ENCODE results near the gene CHRND. TPM values are rescaled to one million over a fixed set of nuclear protein-coding genes. Genes with fewer than 3 reads are reported as not detected.
"Not testable (repeated sequence)": the region's sequence is repeated elsewhere in the genome, so short reads cannot be mapped to it uniquely, and the experiment has no call there.

Gene CHRND
- total and polyA plus RNA-seq, 2 donors = 1.3 TPM; not detected in 1

DNA sequence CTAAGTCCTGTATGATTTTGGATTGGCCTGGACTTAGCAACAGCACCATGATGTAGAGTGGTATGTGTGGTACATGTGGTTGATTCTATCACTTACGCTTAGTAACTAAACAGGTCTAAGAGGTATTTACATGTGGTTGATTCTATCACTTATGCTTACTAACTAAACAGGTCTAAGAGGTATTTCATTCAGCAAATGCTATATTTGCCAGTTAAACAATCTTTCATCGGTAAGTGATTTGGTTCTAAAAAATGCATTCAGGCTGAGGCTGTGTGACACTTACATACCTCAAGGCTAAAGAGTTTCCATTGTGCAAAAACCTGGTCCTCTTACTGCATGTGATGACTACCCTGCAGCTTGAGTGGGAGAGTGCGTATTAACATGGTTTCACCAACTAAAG, 37.6 kb downstream of the CHRND start:
- H3K4me1 ChIP-seq (ENCODE audit: insufficient read depth) = no peaks in the 10 kb centered on the region
- DNase-seq (ENCODE audit: extremely low spot score) = no peak
- 50% methylated on average over 3 of the region's 3 CpGs for WGBS
- H3K27ac ChIP-seq (ENCODE audit: low read depth) = no peak overlapping the region
- peaks cover 3% of the 10 kb centered on the region for H3K36me3 ChIP-seq (ENCODE audit: insufficient read depth)
- no peak overlapping the region for H3K4me3 ChIP-seq (ENCODE audit: low read depth, low read length)

DNA sequence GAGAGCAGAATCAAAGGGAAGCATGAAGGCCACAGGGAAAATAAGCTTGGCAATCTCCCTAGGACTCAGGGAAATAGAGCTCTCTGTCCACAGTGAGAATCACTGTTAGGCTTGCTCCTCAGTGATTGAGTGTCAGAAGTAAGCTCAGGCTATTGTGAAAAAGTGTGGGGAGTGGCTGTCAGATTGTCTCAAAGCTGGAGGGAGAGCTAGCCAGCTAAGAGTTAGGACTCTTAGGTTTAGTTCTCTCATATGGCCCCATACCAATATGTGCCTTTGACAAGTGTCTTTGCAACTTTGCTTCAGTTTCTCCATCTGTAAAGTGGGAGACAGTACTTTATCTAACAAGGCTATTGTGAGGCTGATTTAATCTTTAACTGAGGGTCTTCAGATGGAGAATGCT, 41.8 kb downstream of the CHRND start:
- no peak for DNase-seq (ENCODE audit: extremely low spot score)
- Histone ChIP-seq H3K4me1 (ENCODE audit: insufficient read depth) (no peaks in the 10 kb centered on the region), H3K4me3 (ENCODE audit: low read depth, low read length) (no peak overlapping the region), H3K27ac (ENCODE audit: low read depth) (no peak overlapping the region), H3K36me3 (ENCODE audit: insufficient read depth) (peaks cover 2% of the 10 kb centered on the region)

DNA sequence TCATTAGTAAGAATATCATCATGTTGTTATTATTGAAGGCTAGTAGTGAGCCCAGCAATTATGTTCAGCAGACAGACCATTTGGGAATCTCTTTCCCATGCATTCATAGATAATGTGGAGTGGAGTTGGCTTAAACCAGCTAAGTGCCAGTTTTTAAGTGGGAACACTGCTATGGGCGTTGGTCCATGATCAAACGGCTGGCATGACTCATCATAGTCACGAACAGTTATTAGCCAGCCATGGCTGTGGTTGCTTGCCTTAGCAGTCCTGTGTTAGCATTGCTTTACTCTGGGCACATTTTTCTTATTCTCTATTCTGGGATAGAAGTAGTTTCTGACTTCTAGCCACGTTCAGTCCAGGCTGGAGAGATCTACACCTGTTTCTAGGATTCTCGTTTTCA, 42.2 kb downstream of the CHRND start:
- H3K27ac ChIP-seq (ENCODE audit: low read depth) = no peak overlapping the region
- DNase-seq (ENCODE audit: extremely low spot score) = no peak
- H3K36me3 ChIP-seq (ENCODE audit: insufficient read depth) = peaks cover 2% of the 10 kb centered on the region
- H3K4me1 ChIP-seq (ENCODE audit: insufficient read depth) = no peaks in the 10 kb centered on the region
- WGBS = 76% methylated on average over 5 of the region's 5 CpGs
- H3K4me3 ChIP-seq (ENCODE audit: low read depth, low read length) = no peak overlapping the region

DNA sequence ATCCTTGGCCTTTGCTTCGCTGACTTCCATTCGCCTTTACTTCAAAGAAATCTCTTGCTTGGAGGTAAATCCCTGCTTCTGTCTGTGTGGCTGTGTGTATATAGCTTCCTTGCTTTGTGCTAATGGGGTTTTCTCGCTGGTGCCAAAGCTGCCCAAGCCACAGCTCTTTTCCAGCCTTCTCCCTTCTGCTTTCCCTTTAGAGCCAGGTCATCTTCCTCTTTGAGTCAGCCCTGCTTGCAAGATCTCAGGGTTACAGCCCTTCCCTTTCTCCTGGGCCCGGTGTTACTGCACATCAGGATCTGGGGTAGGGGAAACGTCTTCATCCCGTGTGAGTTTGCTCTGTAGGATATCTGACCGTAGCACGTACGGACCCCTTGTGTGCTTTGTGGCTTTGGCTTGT, 43.6 kb downstream of the CHRND start:
- peaks cover 2% of the 10 kb centered on the region for H3K36me3 ChIP-seq (ENCODE audit: insufficient read depth)
- 95% methylated on average over 9 of the region's 9 CpGs for WGBS
- no peaks in the 10 kb centered on the region for H3K4me1 ChIP-seq (ENCODE audit: insufficient read depth)

DNA sequence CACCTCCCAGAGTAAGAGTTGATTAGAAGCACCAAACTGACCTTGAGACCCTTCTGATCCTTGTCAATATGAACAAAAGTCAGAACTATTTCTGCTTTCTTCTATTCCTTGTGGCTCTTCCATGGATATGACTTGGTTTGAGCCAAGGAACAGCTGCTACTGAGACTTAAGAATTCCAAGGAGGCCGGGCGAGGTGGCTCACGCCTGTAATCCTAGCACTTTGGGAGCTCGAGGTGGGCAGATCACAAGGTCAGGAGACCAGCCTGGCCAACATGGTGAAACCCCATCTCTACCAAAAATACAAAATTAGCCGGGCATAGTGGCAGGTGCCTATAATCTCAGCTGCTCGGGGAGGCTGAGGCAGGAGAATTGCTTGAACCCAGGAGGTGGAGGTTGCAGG, 44.5 kb downstream of the CHRND start:
- H3K4me3 ChIP-seq (ENCODE audit: low read depth, low read length); DNase-seq (ENCODE audit: extremely low spot score); H3K4me1 ChIP-seq (ENCODE audit: insufficient read depth); H3K27ac ChIP-seq (ENCODE audit: low read depth); H3K36me3 ChIP-seq (ENCODE audit: insufficient read depth): not testable (repeated sequence)
- WGBS = 94% methylated on average over 6 of the region's 6 CpGs

More for the DNA sequence above, 43.6 kb downstream of the CHRND start:
- no peak for DNase-seq (ENCODE audit: extremely low spot score)
- H3K4me3 ChIP-seq (ENCODE audit: low read depth, low read length) = no peak overlapping the region
- no peak overlapping the region for H3K27ac ChIP-seq (ENCODE audit: low read depth)

DNA sequence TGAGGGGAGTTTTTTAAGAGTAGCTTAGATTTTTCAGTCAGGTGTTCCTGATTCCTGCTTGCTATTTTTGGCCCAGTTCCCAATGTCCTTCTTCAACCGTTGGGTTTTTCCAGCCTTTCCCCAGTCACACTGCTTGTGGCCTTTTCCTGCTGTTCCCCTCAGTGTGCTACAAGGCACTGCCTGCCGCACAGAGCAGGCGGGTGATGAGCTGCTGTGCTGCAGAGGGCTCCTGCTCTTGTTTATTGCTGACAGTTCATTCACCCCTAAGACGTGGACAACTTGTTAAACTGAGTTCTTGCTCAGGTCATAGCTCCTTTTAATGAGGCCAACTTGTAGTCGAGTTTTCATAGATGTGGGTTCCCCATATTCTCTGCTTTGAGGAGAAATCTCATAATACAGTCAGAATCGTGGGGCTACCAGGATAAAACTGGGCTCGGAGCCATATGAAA, 45.1 kb downstream of the CHRND start:
- 67% methylated on average over 7 of the region's 7 CpGs for WGBS
- DNase-seq (ENCODE audit: extremely low spot score) = no peak
- Histone ChIP-seq H3K4me1 (ENCODE audit: insufficient read depth) (no peaks in the 10 kb centered on the region), H3K36me3 (ENCODE audit: insufficient read depth) (peaks cover 2% of the 10 kb centered on the region), H3K4me3 (ENCODE audit: low read depth, low read length) (no peak overlapping the region), H3K27ac (ENCODE audit: low read depth) (no peak overlapping the region)

DNA sequence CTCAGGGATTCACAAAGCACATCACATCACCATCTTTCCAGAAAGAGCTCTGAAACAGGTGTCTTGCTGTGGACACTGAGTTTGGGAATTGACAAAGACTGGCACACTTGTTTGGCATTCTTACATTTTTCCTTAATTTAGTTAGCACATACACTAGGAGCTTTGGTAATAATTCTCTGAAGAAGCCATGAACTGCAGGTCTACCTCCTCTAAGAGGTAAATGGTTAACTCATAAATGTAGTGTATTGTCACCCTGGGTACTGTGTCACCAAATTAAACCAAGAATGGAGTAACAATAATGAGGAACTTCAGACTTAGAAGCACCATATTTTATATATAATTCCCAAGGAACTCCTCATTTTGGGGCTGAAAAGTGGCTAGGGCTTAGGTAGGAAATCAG, 47.1 kb downstream of the CHRND start:
- no peak for DNase-seq (ENCODE audit: extremely low spot score)
- Histone ChIP-seq H3K4me3 (ENCODE audit: low read depth, low read length) (no peak overlapping the region), H3K4me1 (ENCODE audit: insufficient read depth) (no peaks in the 10 kb centered on the region), H3K36me3 (ENCODE audit: insufficient read depth) (peaks cover 2% of the 10 kb centered on the region), H3K27ac (ENCODE audit: low read depth) (no peak overlapping the region)

DNA sequence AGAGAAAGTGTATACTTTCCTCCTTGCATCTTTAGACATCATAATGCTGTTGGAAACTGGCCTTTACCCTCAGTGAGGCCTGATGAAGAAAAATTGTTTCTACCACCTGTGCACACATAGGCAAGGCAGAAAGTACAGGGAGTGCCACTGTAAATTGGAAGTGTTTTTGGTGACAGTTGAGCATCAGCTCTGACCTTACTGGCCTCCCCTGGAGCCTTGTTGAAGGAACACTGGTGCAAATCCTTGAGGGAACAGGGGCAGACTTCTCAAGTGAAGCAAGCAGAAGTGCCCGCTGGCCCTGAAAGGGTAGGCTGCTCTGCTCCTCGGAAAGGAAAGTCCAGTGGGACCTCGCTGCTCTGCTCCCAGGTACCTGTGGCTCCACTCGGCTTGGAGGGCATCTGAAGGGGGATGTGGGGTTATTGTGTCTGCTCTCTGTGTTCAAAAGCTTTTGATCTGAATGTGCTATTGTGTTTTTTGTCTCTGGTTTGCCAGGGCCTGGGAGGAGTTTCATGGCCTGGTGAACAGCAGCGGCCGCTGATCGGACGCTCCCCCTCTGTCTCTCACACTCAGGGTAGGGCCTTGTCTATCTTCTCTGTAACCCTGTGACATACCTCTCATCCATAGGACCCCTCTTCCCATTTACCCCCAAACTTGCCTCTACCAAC, 47.9 kb downstream of the CHRND start:
- no peak for DNase-seq (ENCODE audit: extremely low spot score)
- H3K27ac ChIP-seq (ENCODE audit: low read depth) = no peak overlapping the region
- no peak overlapping the region for H3K4me3 ChIP-seq (ENCODE audit: low read depth, low read length)
- 93% methylated on average over 8 of the region's 8 CpGs for WGBS
- no peaks in the 10 kb centered on the region for H3K4me1 ChIP-seq (ENCODE audit: insufficient read depth)
- H3K36me3 ChIP-seq (ENCODE audit: insufficient read depth) = no peaks in the 10 kb centered on the region

DNA sequence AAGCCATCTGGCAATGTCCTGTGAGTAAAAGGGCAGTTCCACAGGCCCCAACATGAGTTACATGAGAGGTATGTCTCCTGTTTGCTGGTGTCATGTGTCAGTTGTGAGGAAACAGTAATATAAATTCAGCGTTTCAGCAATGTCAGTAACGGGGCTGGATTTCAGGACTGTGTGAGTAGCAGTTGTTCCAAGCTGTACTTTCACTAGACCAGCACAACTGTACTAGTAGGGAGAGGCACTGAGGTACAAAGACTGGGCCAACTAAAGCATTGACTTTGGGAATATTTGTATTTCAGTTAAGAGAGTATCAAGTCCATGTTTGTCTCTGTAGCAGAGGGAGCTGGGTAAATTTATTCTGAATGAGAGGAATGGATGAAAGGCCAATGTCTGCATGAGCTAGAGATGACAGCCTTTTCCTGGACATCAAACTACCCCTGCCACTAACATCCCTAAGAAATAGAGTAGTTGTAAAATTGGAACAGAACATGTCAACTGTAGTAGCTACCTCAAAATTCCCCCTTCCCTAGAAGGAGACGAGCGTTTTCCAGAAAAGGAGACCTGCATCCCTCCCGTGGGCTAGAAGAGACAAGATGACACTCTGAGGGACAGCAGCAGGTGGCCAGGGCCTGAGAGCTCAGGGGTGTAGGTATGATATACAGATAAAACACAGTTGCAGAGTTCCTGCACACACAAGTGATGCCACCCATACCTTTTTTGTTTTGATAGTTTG, 48.9 kb downstream of the CHRND start:
- H3K4me1 ChIP-seq (ENCODE audit: insufficient read depth) = no peaks in the 10 kb centered on the region
- no peak overlapping the region for H3K27ac ChIP-seq (ENCODE audit: low read depth)
- no peaks in the 10 kb centered on the region for H3K36me3 ChIP-seq (ENCODE audit: insufficient read depth)
- DNase-seq (ENCODE audit: extremely low spot score) = no peak
- 86% methylated on average over 5 of the region's 5 CpGs for WGBS
- no peak overlapping the region for H3K4me3 ChIP-seq (ENCODE audit: low read depth, low read length)

DNA sequence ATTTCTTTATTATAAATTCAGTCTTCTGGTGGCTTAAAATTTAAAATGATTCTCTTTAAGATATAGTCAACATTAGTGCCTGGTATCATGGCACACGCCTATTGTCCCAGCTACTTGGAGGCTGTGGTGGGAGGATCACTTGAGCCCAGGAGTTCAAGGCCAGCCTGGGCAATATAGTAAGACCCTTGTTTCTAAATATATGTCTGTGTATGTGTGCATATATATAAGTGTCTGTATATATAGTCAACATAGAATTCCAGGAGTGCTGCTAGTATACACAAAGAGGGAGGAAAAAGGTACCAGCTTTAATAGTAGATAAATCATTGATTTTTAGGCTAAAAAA, 49.4 kb downstream of the CHRND start:
- WGBS = 100% methylated on average over 1 of the region's 1 CpG
- H3K4me1 ChIP-seq (ENCODE audit: insufficient read depth) = no peaks in the 10 kb centered on the region
- H3K27ac ChIP-seq (ENCODE audit: low read depth) = no peak overlapping the region
- no peak for DNase-seq (ENCODE audit: extremely low spot score)
- no peak overlapping the region for H3K4me3 ChIP-seq (ENCODE audit: low read depth, low read length)
- H3K36me3 ChIP-seq (ENCODE audit: insufficient read depth) = no peaks in the 10 kb centered on the region

DNA sequence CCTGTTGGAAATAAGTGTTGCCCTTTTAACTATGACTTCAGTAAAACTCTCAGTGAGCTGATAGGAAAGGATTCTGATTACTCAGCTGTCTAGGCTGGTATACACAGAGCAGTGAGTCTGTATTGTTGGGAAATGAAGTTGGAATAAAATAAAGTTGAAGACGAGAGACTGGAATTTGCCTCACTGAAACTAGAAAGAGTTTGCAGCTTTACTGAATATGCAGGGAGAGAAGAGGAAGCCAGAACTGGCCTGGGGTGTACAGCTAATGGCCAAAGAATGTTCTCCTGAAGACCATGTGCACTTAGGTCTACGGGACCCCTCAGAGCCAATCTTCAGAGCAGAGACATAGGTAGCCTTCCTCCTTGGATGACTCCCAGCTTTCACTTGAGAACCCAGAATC, 51.0 kb downstream of the CHRND start:
- H3K4me1 ChIP-seq (ENCODE audit: insufficient read depth) = no peaks in the 10 kb centered on the region

DNA sequence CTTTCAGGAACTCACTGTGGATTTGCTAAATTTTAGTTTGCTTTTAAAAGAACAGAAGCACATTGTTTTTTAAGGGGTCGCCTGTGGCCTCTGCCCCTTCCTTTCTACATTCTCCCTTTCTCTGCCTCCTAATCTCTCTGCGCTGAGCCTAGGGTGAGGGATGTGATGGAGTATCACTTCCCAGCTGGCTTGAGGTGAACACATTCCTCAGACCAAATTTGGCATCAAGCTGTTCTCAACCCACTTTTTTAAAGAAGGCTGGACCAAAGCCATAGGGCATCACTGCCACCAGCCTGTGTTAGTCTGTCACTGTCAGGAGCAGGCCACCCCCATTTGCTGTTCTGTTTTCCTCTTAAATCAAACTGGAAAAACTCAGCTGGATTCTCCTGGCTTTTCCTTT, 51.9 kb downstream of the CHRND start:
- no peaks in the 10 kb centered on the region for H3K4me1 ChIP-seq (ENCODE audit: insufficient read depth)
- H3K27ac ChIP-seq (ENCODE audit: low read depth) = no peak overlapping the region
- no peak overlapping the region for H3K4me3 ChIP-seq (ENCODE audit: low read depth, low read length)
- no peaks in the 10 kb centered on the region for H3K36me3 ChIP-seq (ENCODE audit: insufficient read depth)
- DNase-seq (ENCODE audit: extremely low spot score) = no peak
- WGBS = 95% methylated on average over 2 of the region's 2 CpGs

More for the DNA sequence above, 51.0 kb downstream of the CHRND start:
- DNase-seq (ENCODE audit: extremely low spot score) = no peak
- Histone ChIP-seq H3K27ac (ENCODE audit: low read depth) (no peak overlapping the region), H3K4me3 (ENCODE audit: low read depth, low read length) (no peak overlapping the region), H3K36me3 (ENCODE audit: insufficient read depth) (no peaks in the 10 kb centered on the region)
- 84% methylated on average over 2 of the region's 2 CpGs for WGBS

DNA sequence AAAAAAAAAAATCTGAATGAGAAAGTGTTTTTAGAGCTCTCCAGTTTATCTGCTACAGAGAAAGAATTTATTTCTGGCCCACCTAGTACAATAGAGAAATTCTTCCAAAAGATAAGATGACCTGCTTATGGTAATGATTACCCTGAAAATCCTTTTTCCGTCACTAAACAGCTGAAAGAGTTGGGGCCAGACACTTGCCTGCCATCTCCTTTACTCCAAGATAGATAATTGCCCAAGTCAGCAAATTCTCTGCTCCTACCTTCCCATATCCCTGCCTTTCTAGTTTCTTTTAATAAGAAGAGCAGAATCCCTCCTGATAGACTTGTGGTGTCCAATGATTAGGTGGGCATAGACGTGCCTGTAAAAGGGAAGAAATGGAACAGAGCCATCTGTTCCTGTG, 52.7 kb downstream of the CHRND start:
- no peak overlapping the region for H3K4me3 ChIP-seq (ENCODE audit: low read depth, low read length)
- no peak for DNase-seq (ENCODE audit: extremely low spot score)
- no peaks in the 10 kb centered on the region for H3K4me1 ChIP-seq (ENCODE audit: insufficient read depth)
- WGBS = 96% methylated on average over 2 of the region's 2 CpGs
- no peaks in the 10 kb centered on the region for H3K36me3 ChIP-seq (ENCODE audit: insufficient read depth)
- H3K27ac ChIP-seq (ENCODE audit: low read depth) = no peak overlapping the region

DNA sequence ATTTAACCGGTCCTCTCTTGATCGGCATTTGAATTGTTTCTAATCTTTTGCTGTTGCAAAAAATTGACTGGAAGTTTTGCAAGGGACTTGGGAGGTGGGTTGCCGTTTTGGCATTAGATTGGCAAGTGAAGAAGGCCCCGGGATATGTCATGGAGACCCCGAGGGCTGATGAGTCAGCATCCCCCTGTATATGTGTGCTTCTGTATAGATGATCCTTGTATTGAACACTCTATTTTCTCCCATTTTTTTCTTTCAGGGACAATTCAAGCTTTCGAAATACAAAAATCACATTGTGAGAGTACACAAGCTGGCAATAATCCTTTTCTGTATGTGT, 54.7 kb downstream of the CHRND start:
- H3K4me3 ChIP-seq (ENCODE audit: low read depth, low read length) = no peak overlapping the region
- H3K4me1 ChIP-seq (ENCODE audit: insufficient read depth) = no peaks in the 10 kb centered on the region
- H3K36me3 ChIP-seq (ENCODE audit: insufficient read depth) = no peaks in the 10 kb centered on the region
- DNase-seq (ENCODE audit: extremely low spot score) = no peak
- H3K27ac ChIP-seq (ENCODE audit: low read depth) = no peak overlapping the region
- WGBS = 90% methylated on average over 6 of the region's 6 CpGs

DNA sequence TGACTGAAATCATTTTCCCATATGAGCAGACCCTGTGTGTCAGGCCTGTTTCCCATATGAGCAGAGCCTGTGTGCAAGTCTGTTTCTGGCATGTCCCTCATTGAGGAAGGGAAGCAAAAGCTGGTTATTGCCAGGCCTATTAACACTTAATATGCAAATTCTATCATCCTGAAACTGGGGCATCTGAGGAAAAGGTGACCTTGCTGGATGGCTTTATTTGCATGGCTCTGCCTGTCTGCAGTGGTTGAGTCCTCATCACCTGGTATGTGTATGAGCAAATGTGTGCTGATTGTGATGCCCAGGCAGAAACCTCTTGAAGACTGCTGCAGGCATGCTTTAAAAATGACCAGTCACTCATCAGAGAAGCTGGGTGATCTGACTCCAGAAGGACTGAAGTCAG, 55.8 kb downstream of the CHRND start:
- Histone ChIP-seq H3K27ac (ENCODE audit: low read depth) (no peak overlapping the region), H3K36me3 (ENCODE audit: insufficient read depth) (no peaks in the 10 kb centered on the region), H3K4me1 (ENCODE audit: insufficient read depth) (no peaks in the 10 kb centered on the region), H3K4me3 (ENCODE audit: low read depth, low read length) (no peak overlapping the region)
- no peak for DNase-seq (ENCODE audit: extremely low spot score)

Measured in urinary bladder (tissue), 4 donors.